ENCODE data around the gene SFRP2. TPM values are rescaled to one million over a fixed set of nuclear protein-coding genes. Genes with fewer than 3 reads are reported as not detected.
A peak's percentile ranks its signal among the peaks of the same experiment; 100 is the strongest.

Gene SFRP2
- total RNA-seq, 8 experiments from 2014 or later, result 0.15 to 237 (median 14.0) TPM; not detected in 1

- ATAC-seq (replicated peaks in 6 of 8), result peak; percentile 56 to 81 (median 70)
- Histone ChIP-seq H3K27ac (peak overlapping the region in 1 of 2 donors; percentile 24), H3K4me3 (peak overlapping the region; percentile 7 to 40 (median 25)), H3K4me1 (replicated peaks in 1 of 2) (peaks cover 44 to 55% of the 10 kb centered on the region in 2 donors)
- WGBS, 10 experiments, result 5 to 80% (median 37%) methylated on average over 2 to 26 of the region's 37 CpGs; no CpG with 5 or more reads in 1 of the 10 experiments
- in situ Hi-C loops (cut with MboI; ENCODE audit: low pct_unique_long_range_greater_than_20kb in 2 of 9, low sequenced_read_pairs in 9 of 9, unreplicated experiment in 9 of 9), result loop anchor here in 3 of 9 experiments (25.0 kb wide), 2 partner anchors 245 to 720 kb away; no protein-coding TSS in a partner anchor
Observed at GRCh38 chr4:153791746-153792617, 3.1 kb upstream of the SFRP2 start.

GRCh38 chr4:153790962-153791551 lies 2.2 kb upstream of the SFRP2 start:
- in situ Hi-C loops (cut with MboI; ENCODE audit: low pct_unique_long_range_greater_than_20kb in 2 of 9, low sequenced_read_pairs in 9 of 9, unreplicated experiment in 9 of 9), result loop anchor here in 3 of 9 experiments (25.0 kb wide), 2 partner anchors 246 to 721 kb away; no protein-coding TSS in a partner anchor
- H3K4me3 ChIP-seq, result peak overlapping the region; percentile 40 to 54 (median 50)
- H3K4me1 ChIP-seq (replicated peaks in 1 of 2), result peaks cover 44 to 57% of the 10 kb centered on the region in 2 donors
- WGBS, 10 experiments, result 8 to 25% (median 20%) methylated on average over 1 to 13 of the region's 51 CpGs; no CpG with 5 or more reads in 7 of the 10 experiments
- H3K27ac ChIP-seq, result peak overlapping the region in 1 of 2 donors; percentile 52
- ATAC-seq (replicated peaks in 6 of 8), result peak in 7 of 8 experiments; percentile 33 to 65 (median 38)

- Histone ChIP-seq H3K4me1 (replicated peaks in 1 of 2) (peaks cover 44 to 58% of the 10 kb centered on the region in 2 donors), H3K27ac (peak overlapping the region in 1 of 2 donors; percentile 52), H3K4me3 (peak overlapping the region; percentile 40 to 54 (median 50))
- no peak for ATAC-seq (replicated peaks in 6 of 8)
- WGBS, 10 experiments, result 0 to 34% (median 12%) methylated on average over 2 to 9 of the region's 10 CpGs; no CpG with 5 or more reads in 4 of the 10 experiments
- in situ Hi-C loops (cut with MboI; ENCODE audit: low pct_unique_long_range_greater_than_20kb in 2 of 9, low sequenced_read_pairs in 9 of 9, unreplicated experiment in 9 of 9), result loop anchor here in 3 of 9 experiments (25.0 kb wide), 2 partner anchors 247 to 722 kb away; no protein-coding TSS in a partner anchor
Observed at GRCh38 chr4:153790500-153790865, 1.6 kb upstream of the SFRP2 start.

GRCh38 chr4:153789741-153790499 lies 1.0 kb upstream of the SFRP2 start:
- Histone ChIP-seq H3K27ac (peak overlapping the region in 1 of 2 donors; percentile 52), H3K4me1 (replicated peaks in 1 of 2) (peaks cover 44 to 53% of the 10 kb centered on the region in 2 donors), H3K4me3 (peak overlapping the region; percentile 40 to 54 (median 50))
- peak in 5 of 8 experiments; percentile 1 to 15 (median 9) for ATAC-seq (replicated peaks in 6 of 8)
- in situ Hi-C loops (cut with MboI; ENCODE audit: low pct_unique_long_range_greater_than_20kb in 2 of 9, low sequenced_read_pairs in 9 of 9, unreplicated experiment in 9 of 9), result loop anchor here in 3 of 9 experiments (10.0 to 25.0 kb wide), 3 partner anchors 247 to 722 kb away; no protein-coding TSS in a partner anchor
- WGBS, 10 experiments, result 0 to 46% (median 10%) methylated on average over 1 to 24 of the region's 28 CpGs; no CpG with 5 or more reads in 1 of the 10 experiments

GRCh38 chr4:153788051-153788412 lies 851 bp downstream of the SFRP2 start:
- ATAC-seq (replicated peaks in 6 of 8), result peak in 4 of 8 experiments; percentile 1 to 17 (median 6)
- Histone ChIP-seq H3K27ac (peak overlapping the region in 1 of 2 donors; percentile 34), H3K4me3 (peak overlapping the region; percentile 40 to 54 (median 50)), H3K4me1 (replicated peaks in 1 of 2) (peaks cover 28 to 36% of the 10 kb centered on the region in 2 donors)
- WGBS, 10 experiments, result 0 to 7% (median 1%) methylated on average over 2 to 12 of the region's 15 CpGs; no CpG with 5 or more reads in 6 of the 10 experiments
- in situ Hi-C loops (cut with MboI; ENCODE audit: low pct_unique_long_range_greater_than_20kb in 2 of 9, low sequenced_read_pairs in 9 of 9, unreplicated experiment in 9 of 9), result loop anchor here in 3 of 9 experiments (10.0 to 25.0 kb wide), 3 partner anchors 249 to 724 kb away; no protein-coding TSS in a partner anchor

GRCh38 chr4:153787575-153787974 lies 1.3 kb downstream of the SFRP2 start:
- Histone ChIP-seq H3K27ac (no peak overlapping the region), H3K4me1 (replicated peaks in 1 of 2) (peaks cover 24 to 31% of the 10 kb centered on the region in 2 donors), H3K4me3 (peak overlapping the region; percentile 40 to 54 (median 50))
- in situ Hi-C loops (cut with MboI; ENCODE audit: low pct_unique_long_range_greater_than_20kb in 2 of 9, low sequenced_read_pairs in 9 of 9, unreplicated experiment in 9 of 9), result loop anchor here in 3 of 9 experiments (10.0 to 25.0 kb wide), 3 partner anchors 250 to 725 kb away; no protein-coding TSS in a partner anchor
- 0 to 37% (median 13%) methylated on average over 1 to 5 of the region's 5 CpGs; no CpG with 5 or more reads in 2 of the 10 experiments for WGBS, 10 experiments
- no peak for ATAC-seq (replicated peaks in 6 of 8)

- 27 to 86% (median 62%) methylated on average over 1 of the region's 1 CpG; no CpG with 5 or more reads in 3 of the 10 experiments for WGBS, 10 experiments
- Histone ChIP-seq H3K27ac (no peak overlapping the region), H3K4me1 (replicated peaks in 1 of 2) (peaks cover 23 to 30% of the 10 kb centered on the region in 2 donors), H3K4me3 (peak overlapping the region in 4 of 5 donors; percentile 49 to 54 (median 52))
- in situ Hi-C loops (cut with MboI; ENCODE audit: low pct_unique_long_range_greater_than_20kb in 2 of 9, low sequenced_read_pairs in 9 of 9, unreplicated experiment in 9 of 9), result loop anchor here in 3 of 9 experiments (10.0 to 25.0 kb wide), 3 partner anchors 250 to 725 kb away; no protein-coding TSS in a partner anchor
- ATAC-seq (replicated peaks in 6 of 8), result no peak
Observed at GRCh38 chr4:153787061-153787560, 1.8 kb downstream of the SFRP2 start.

- WGBS, 10 experiments, result 0 to 13% (median 0%) methylated on average over 1 to 2 of the region's 3 CpGs; no CpG with 5 or more reads in 3 of the 10 experiments
- in situ Hi-C loops (cut with MboI; ENCODE audit: low pct_unique_long_range_greater_than_20kb in 2 of 9, low sequenced_read_pairs in 9 of 9, unreplicated experiment in 9 of 9), result loop anchor here in 3 of 9 experiments (10.0 to 25.0 kb wide), 3 partner anchors 251 to 726 kb away; no protein-coding TSS in a partner anchor
- peak in 4 of 8 experiments; percentile 3 to 52 (median 36) for ATAC-seq (replicated peaks in 6 of 8)
- Histone ChIP-seq H3K27ac (no peak overlapping the region), H3K4me1 (replicated peaks in 1 of 2) (peaks cover 13 to 20% of the 10 kb centered on the region in 2 donors), H3K4me3 (peak overlapping the region in 3 of 5 donors; percentile 8 to 49 (median 10))
Observed at GRCh38 chr4:153785910-153786721, 2.8 kb downstream of the SFRP2 start.

GRCh38 chr4:153784166-153784699 lies 4.7 kb downstream of the SFRP2 start:
- Histone ChIP-seq H3K4me3 (no peak overlapping the region), H3K27ac (no peak overlapping the region), H3K4me1 (replicated peaks in 1 of 2) (peaks cover 0 to 4% of the 10 kb centered on the region in 2 donors)
- 25 to 100% (median 73%) methylated on average over 1 to 3 of the region's 3 CpGs; no CpG with 5 or more reads in 4 of the 10 experiments for WGBS, 10 experiments
- in situ Hi-C loops (cut with MboI; ENCODE audit: low pct_unique_long_range_greater_than_20kb in 2 of 9, low sequenced_read_pairs in 9 of 9, unreplicated experiment in 9 of 9), result loop anchor here in 3 of 9 experiments (10.0 to 25.0 kb wide), 3 partner anchors 253 to 728 kb away; no protein-coding TSS in a partner anchor
- ATAC-seq (replicated peaks in 6 of 8), result no peak

- in situ Hi-C loops (cut with MboI; ENCODE audit: low pct_unique_long_range_greater_than_20kb in 2 of 9, low sequenced_read_pairs in 9 of 9, unreplicated experiment in 9 of 9), result loop anchor here in 3 of 9 experiments (10.0 to 25.0 kb wide), 3 partner anchors 255 to 730 kb away; no protein-coding TSS in a partner anchor
- 100% methylated on average over 1 of the region's 1 CpG; no CpG with 5 or more reads in 3 of the 10 experiments for WGBS, 10 experiments
- no peak for ATAC-seq (replicated peaks in 6 of 8)
- H3K4me1 ChIP-seq (replicated peaks in 1 of 2), result peaks cover 0 to 4% of the 10 kb centered on the region in 2 donors
- no peak overlapping the region for H3K4me3 ChIP-seq
- H3K27ac ChIP-seq, result no peak overlapping the region
Observed at GRCh38 chr4:153782581-153782980, 6.3 kb downstream of the SFRP2 start.

Data from motor neuron (in vitro differentiated cells).